GM19351 (cell line): ENCODE data around the gene COQ7.

Experiments
- ATAC-seq: cut with Tn5 transposase; IDR thresholded peaks from one replicate; pipeline ENCODE4 v1.9.1; 2021; ENCODE audit warnings: mild to moderate bottlenecking, moderate library complexity; ENCODE audit not compliant: unreplicated experiment

COQ7 gene

DNA sequence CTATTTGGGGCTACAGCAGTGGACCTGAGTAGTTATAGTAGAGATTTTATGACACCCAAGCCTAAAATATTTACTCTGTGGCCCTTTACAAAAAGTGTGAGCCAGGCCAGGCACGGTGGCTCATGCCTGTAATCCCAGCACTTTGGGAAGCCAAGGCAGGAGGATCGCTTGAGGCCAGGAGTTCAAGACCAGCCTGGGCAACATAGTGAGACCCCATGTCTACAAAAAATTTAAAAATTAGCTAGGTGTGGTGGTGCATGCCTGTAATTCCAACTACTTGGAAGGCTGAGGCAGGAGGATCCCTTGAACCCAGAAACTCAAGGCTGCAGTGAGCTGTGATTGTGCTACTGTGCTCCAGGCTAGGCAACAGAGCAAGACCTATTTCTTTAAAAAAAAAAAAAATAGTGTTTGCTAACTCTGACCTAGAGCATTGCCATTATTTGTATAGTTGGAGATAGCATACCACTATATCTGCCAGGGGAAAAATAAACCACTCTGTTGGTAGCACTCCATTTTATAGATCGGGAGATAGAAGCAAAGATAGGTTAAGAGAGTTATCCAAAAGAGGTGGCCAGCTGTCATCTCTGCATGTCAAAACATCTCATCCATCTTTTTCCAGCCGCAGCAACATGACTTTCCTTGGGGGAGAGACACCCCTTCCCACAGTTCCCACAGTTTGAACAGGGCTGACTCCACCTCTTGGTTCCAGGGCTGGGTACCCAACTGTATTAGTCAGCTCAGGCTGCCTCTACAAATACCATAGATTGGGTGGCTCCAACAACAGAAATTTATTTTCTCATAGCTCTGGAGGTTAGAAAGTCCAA, 43.3 kb downstream of the COQ7 start:
- no peak for ATAC-seq

DNA sequence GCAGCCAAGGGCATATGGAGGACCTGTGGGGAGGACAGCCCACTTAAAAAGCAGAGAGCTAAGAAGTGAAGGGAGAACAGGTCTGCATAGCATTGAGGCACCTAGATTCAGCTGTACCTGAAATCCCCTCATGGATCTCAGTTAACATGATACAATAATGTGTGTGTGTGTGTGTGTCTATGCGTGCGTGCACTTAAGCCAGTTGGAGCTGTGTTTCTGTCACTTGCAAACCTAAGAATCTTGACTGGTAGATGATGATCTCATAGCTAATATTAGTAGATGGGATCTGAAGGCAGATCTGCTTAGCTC, 44.6 kb downstream of the COQ7 start:
- ATAC-seq = no peak

DNA sequence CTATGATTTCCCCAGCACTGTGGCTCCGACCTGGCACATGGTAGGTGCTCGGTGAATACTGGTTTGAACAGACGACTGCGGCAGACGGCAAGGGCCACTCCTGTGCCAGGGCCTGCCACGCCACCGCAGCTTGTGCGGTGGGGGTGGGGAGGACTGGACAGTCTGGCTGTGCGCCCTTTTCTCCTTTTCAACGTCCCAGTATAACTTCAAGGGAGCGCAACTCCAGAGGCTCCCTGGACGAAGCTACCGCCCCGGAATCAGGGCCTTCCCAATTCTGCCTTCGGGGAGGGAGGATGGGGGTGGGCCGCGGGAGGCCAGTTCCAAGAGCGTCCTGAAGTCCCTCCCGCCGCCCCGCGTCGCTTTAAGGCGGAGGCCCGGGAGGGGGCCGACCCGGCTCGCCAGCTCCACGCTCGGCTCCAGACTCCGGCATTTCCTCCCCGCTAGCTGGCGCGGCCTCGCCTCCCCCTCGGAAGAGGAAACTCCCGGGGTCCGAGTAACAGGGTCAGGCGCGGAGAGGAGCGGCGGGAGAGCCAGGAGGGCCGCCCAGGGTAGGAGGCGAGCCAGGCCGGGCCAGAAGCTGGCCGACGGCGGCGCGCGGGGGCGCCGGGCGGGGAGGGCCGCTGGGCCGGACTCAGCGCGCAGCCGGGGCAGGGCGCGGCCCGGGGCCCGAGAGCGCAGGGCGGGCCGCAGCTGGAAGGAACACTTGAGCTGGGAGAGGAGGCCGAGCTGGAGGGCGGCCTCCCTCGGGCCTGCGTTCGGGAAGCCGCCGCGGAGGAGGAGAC, 46.4 kb downstream of the COQ7 start, which contains the start of gene ITPRIPL2:
ITPRIPL2 (plus strand) TSS at position 388 of the 782 bp plus-strand sequence. CDS start 498 bp downstream, outside the sequence.
- ATAC-seq = no peak

DNA sequence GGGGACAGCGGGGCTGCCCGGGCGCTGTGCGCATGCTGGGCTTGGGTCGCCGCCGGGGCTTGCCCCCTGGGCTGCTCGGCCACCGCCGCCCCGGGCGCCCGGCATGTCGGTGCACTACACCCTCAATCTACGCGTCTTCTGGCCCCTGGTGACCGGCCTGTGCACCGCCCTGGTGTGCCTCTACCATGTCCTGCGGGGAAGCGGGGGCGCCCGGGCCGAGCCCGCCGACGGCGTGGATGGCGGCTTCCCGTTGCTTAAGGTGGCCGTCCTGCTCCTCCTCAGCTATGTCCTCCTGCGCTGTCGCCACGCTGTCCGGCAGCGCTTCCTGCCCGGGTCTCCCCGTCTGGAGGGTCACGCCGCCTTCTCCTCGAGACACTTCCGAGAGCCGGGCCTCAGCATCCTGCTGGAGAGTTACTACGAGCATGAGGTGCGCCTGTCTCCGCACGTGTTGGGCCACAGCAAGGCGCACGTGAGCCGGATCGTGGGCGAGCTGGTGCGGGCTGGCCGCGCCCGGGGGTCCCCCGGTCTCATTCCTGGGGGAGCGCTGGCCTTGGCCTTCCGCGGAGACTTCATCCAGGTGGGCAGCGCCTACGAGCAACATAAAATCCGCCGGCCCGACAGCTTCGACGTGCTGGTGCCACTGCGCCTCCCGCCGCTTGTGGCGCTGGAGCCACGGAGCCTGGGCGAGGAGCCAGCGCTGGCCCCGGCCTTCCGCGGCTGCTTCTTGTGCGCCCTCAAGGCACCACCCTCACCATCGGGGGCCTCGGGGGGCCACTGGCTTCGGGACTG, 47.1 kb downstream of the COQ7 start:
- no peak for ATAC-seq

DNA sequence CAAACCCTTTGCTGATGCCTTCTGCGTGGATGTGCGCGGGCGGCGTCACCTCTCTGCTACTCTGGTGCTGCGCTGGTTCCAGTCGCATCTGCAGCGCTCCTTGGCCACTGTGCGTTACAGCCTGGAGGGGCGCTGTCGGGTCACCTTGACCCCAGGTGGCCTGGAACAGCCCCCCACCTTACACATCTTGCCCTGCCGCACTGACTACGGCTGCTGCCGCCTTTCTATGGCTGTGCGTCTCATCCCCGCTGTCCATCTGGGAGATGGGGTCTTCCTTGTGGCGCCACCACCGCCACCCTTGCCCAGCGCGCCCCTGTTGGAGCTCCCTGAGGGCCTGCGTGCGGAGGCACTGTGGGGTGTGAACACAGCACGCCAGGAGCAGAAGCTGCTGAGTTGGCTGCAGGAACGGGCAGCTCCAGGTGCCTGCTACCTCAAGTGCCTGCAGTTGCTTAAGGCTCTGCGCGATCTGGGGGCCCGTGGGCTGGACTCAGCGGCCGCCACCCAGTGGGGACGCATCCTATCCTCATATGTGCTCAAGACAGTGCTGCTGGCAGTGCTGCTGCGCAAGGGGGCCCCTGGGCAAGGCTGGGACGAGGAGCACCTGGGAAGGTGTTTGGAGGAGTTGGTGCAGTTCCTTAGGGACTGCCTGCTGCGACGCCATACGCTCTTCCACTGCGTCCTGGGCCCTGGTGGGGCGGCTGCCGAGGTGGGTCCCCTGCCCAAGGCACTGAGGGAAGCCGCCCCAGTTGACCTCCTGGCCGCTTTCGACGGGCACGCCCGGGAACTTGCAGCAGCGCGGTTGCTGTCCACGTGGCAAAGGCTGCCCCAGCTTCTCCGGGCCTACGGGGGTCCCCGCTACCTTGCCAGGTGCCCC, 48.0 kb downstream of the COQ7 start:
- ATAC-seq = no peak

DNA sequence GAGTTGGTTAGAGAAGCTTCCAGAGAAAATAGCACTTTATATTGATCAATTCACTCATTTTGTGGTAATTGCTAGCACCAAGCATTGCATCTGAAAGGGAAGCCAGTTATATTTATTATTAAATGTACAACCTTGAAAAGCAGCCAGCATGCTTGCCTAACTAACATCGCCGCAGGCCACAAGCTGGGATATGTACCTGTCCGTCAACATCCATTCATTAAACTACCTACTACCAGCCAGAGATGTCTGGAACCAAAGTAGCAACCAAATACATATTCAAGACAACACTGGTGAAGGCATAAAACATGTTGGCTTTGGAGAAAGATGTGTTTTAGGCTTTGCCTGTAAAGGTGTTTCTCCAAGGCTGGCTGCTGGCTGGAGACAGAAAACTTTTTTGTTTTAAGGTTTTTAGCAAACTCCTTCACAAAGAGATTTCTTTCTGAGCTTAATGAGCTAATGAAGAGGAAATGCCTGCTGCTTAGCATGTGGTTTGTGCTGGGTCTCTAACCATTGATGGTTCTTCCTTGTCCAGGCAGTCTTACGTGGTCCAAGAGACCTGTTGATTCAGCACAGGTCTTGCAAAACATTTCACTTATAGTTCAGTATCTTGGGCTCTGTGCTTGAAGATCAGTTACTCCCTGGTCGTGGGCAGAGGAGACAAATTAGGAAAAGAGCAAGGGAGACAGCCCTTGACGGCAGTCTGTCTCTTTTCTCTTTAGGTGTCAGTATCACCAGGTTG, 49.5 kb downstream of the COQ7 start:
- ATAC-seq = no peak

DNA sequence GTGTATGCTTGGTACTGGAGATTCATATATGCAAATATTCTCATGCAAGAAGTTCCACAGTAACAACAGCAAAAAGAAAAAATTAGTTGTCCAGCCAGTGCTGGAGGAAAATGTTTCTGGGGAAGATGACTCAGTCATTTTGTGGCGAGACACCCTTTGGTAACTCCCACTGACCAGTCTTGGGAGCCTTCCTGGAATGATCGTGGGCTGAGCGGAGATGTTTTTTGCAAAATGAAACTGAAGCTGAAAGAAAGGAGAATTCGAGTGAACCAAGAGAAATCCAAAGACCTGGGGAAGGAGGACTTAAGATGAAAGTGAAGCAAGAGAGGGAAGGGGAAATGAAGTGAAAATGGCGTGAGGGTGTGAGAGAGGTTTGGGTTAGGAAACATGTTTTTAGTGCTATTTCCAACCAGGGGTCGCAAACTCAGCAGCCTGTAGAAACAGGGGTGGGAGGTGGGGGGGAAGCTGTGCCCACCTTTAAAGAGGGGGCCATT, 51.6 kb downstream of the COQ7 start:
- no peak for ATAC-seq

DNA sequence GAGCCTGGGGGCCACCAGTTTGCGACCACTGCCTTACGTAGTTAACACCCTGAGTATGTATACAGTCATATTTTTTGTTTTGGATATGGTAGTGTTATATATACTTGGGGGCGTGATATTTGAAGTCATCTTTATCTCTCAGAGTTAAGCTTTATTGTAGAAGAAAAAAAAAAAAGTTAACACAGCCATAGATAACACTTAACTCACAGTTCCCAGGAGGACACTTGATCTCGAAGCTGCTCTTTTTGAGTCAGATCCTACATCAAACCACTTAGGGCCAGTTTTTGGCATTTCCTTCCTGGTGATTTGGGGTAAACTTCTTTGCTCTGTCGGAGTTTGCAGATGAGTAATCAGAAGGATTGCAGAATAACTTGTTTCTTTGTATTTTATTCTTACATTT, 52.1 kb downstream of the COQ7 start:
- ATAC-seq = no peak

DNA sequence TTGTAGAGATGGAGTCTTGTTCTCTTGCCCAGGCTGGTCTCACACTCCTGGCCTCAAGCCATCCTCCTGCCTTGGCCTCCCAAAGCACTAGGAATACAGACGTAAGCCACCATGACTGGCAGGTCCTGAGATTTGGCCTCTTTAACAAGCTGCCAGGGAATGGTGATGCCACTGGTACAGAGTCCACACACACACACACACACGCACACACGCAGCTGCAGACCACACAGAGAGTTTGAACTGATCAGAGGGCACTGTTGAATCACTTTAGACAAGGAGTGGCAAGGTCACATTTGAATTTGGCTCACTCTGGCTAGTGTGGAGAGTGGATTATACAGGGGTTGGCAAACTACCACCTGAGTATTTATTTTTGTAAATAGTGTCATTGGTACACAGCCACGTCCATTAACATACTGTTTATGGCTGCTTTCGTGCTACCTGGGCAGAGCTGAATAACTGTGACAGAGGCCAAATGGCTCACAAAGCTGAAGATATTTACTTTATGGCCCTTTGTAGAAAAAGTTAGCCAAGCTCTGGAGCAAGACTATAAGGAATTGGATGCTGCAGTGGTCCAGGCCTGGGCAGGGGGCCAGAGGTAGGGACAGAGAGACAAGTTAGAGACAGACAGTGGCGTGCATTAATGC, 56.2 kb downstream of the COQ7 start:
- ATAC-seq = no peak

DNA sequence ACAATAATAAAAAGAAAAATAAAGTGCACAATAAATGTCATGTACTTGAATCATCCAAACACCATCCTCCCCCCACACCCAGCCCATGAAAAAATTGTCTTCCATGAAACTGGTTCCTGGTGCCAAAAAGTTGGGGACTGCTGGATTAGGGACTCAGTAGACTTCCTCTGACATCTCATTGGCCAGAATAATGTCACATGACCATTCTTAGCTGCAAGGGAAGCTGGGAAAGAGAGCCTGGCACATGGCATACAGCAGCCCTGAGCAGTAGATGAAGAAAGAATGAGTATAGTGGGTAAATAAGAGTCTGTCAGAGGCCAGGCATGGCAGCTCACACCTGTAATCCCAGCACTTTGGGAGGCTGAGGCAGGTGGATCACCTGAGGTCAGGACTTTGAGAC, 58.9 kb downstream of the COQ7 start:
- no peak for ATAC-seq

DNA sequence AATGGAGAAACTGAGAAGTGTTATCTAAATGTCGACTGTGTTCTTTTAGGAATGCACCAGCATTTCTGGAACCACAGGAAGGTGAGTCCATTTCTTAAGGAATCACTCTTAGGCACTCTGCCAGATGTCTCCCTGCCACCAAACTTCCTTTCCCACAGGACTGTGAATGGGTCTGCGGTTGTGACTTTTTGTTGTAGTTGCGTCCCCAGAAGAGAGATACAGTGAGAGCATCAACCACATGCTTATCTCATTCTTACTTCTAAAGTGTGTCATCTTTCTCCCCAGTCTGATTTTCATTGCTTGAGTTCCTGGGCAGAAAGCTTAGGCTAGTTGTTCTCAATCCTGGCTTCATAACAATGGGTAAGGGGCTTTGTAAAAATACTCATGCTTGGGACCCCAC, 59.8 kb downstream of the COQ7 start:
- ATAC-seq = peak; percentile 42

DNA sequence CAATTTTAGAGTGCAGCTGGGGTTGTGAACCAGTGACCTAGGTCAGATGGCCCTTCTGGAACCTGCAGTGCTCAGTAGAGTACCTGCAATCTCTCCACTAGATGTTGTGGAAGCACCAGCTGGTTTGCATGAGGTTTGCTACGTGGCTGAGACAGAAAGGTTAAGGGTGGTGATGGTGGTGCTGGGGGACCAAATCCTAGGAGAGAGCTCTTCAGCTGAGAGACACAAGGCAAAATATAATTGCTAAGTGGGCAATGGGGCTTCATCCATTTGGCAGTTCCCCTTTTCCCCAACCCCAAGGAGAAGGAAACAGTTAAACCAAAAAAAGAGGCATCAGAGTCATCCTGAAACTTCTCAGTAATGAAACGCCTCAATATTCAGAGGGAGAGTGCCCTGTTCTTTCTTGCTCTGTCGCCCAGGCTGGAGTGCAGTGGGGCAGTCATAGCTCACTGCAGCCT, 60.3 kb downstream of the COQ7 start:
- ATAC-seq = peak; percentile 59

DNA sequence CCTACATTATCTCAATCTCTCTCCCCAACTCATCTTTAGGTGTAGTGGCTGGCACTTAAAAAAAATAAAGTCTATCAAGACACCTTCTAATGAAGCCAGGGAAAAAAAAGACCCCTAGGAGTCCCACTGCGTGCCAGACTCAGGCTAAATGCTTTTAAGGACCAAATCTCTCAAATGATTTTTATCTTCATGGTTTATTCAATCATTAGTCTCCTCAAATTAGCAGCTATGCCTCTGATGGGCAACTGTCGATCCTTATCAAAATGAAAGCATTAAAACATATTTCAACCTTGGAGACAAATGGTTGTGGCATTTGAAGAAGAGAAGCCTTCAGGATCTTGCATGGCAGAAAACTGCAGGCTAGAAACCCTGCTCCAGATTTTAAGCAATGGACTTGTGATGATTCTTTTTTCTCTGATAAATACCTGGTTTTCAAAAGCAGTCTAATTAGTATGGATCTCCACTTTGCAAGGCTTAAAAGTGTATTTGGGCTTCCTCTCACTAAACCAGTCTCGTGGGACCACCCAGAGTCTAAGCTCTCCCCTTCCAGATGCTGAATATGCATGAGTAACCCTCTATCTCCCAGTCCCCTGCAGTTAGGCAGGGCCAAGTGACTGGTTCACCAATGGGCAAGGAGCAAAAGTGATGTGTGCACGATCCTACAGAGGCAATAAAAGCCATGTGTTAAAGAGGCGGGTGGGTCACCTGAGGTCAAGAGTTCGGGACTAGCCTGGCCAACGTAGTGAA, 61.2 kb downstream of the COQ7 start:
- ATAC-seq = no peak
